GM13976 (cell line): ENCODE data around the gene PPY.

Source experiments
- DNase-seq: peaks from one replicate; pipeline ENCODE4 v3.0.0; 2012; ENCODE audit warnings: low spot score
- CTCF ChIP-seq: IDR thresholded peaks from 2 replicates; pipeline ENCODE4 v1.5.1; 2012; ENCODE audit warnings: borderline replicate concordance, mild to moderate bottlenecking; ENCODE audit not compliant: insufficient read depth; ENCODE audit errors: extremely low read depth, missing control alignments, control extremely low read depth
- in situ Hi-C: fragments of 300-500 bp; cut with MboI; formaldehyde crosslinking; loops from one replicate; pipeline ENCODE4 v1.12.0; 2022; ENCODE audit warnings: low sequenced_read_pairs, mixed read lengths, inconsistent platforms; ENCODE audit not compliant: unreplicated experiment

Gene PPY

GRCh38 chr17:43920500-43921095, 21.7 kb downstream of the PPY start:
- TF ChIP-seq CTCF: no peak
- in situ Hi-C loops: no loop called here
- no peak for DNase-seq

DNA sequence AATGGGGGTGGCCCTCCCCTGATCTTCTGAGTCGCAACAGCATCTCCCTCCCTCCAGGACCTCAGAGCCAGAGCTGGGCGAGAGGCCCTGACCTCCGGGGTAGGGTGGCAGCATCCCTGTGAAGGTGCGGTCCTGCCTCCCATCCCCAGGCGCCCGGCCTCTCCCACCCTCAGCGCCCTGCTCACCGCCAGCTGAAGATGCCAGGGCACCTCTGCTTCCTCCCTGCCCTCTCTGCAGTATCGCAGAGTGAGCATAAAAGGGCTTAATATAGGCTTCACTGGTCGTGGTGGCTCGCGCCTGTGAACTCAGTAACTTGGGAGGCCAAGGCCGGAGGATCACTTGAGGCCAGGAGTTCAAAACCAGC, 24.3 kb downstream of the PPY start:
- TF ChIP-seq CTCF: no peak
- in situ Hi-C loops: no loop called here
- DNase-seq: no peak

DNA sequence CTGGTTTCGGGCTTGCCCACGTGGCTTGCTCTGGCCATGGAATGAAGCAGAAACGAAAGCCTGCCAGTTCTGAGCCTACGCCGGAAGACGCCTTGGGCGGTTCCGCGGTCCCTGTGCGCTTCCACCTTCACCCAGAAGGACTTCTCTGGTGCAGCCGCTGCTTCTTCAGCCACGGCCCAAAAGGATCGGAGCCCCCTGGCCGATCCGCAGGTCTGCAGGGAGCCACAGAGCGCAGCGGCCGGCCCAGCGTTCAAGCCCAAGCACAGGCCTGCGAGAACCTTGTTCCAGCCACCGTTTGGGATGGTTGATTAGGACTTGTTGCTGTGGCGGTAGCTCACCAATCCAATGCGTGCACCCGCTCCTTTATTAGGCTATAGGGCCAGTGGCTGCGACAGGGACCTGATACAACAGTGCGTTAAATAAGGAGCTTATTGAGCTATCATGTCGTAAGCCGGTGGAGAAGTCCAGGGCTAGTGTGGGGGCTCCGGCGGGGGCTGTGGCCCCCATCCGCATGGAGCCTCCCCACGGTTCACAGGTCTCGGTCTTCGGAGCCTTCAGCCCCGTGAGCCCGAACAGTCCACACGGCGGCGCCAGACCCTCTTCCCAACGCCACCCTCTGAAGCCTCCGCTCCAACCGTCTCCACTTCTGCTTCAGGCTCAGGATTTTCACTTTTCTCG, 24.8 kb downstream of the PPY start:
- DNase-seq: peak; percentile 65
- in situ Hi-C loops: no loop called here
- TF ChIP-seq CTCF: peak; percentile 43

DNA sequence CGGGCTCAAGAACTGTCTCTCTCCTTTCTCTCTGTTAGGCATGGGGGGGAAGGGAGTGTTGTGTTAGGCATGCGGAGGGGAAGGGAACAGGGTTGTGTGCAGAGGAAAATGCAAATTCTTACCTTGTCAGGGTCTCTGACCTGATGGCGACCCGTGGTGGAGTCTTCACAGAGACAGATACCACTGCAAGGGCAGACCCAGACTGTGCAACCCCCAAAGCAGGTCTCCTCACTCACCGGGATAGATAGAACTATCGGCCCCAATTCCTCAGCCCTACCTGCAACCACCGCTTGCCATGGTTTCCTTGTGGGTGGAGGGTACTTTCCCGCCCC, 25.3 kb downstream of the PPY start:
- no peak for TF ChIP-seq CTCF
- in situ Hi-C loops: no loop called here
- no peak for DNase-seq

GRCh38 chr17:43916385-43916784, 25.9 kb downstream of the PPY start:
- in situ Hi-C loops: no loop called here
- TF ChIP-seq CTCF: no peak
- no peak for DNase-seq

DNA sequence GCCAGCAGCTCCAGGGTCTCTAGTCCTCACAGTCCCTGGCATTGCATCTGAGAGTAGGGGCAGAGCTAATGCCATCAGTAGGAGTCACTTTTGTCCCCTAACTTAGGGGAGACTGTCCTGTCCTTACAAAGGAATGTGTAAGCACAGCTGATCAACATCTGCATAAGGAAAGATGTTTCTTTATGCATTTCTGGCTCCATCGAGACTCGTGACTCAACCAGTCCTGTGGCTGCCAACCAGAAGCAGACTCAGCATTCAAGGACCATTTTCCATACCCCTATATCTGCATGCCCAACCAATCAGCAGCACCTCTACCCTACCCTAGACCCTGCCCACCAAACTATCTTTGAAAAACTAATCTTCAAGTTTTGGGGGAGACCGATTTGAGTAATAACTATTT, 26.7 kb downstream of the PPY start:
- in situ Hi-C loops: no loop called here
- no peak for TF ChIP-seq CTCF
- DNase-seq: no peak
